Pancreas (tissue), 10 donors: ENCODE measurements around the gene EFS. TPM values are rescaled to one million over a fixed set of nuclear protein-coding genes. Genes with fewer than 3 reads are reported as not detected.

Experiments
- ATAC-seq, 4 donors: fragments of 200-7000 bp; cut with Tn5 transposase; one replicate each; pipeline versions ENCODE4 v1.8.0 to v1.9.1; 2020; ENCODE audit warnings: mild to moderate bottlenecking in 4 of 4, moderate library complexity in 4 of 4
- DNase-seq, 6 donors: peaks; one replicate each; pipeline ENCODE4 v3.0.0-alpha.2; 2020
- FAIRE-seq: peaks from 2 replicates; lab custom pipeline; 2012; peaks lifted over from hg19 to GRCh38; lab: Jason Lieb, UNC
- H3K27ac ChIP-seq, 4 donors: fragments of 200-600 bp; sonication (generic); 1 replicate in 3 of 4; 2 replicates in 1 of 4; pipeline versions ENCODE4 v1.5.0 to v1.8.0; 2020
- H3K27me3 ChIP-seq, 4 donors: fragments of 200-600 bp; one replicate each; pipeline ENCODE4 v1.8.0; 2021
- H3K36me3 ChIP-seq, 3 donors: fragments of 200-600 bp; sonication (generic) in 1 of 3; one replicate each; pipeline versions ENCODE4 v1.5.0 to v1.8.0; 2020 to 2021
- H3K4me1 ChIP-seq, 3 donors: fragments of 200-600 bp; one replicate each; pipeline ENCODE4 v1.8.0; 2021
- H3K4me3 ChIP-seq, 4 donors: fragments of 200-600 bp; sonication (generic) in 2 of 4; one replicate each; pipeline versions ENCODE4 v1.5.0 to v1.8.0; 2020 to 2021
- H3K9me3 ChIP-seq, 4 donors: fragments of 200-600 bp; one replicate each; pipeline ENCODE4 v1.8.0; 2021
- WGBS, 2 donors: extraction: QIAGEN DNeasy Blood & Tissue Kit; methylation state at CpG; one replicate each; pipeline ENCODE4 v1.1.7; 2013; 5-methylcytosine and 5-hydroxymethylcytosine counted together
- intact Hi-C, 3 donors: fragments of 100-400 bp; cut with DNase I; formaldehyde crosslinking; loops; one replicate each; pipeline versions ENCODE4 v1.11.1 to v1.14.2; 2022
- polyA plus RNA-seq, 2 donors: library from polyadenylated mRNA; stranded (reverse); fragments of 200-250 nt; gene quantifications; one replicate each; pipeline ENCODE4 v1.2.3, GENCODE V29; 2013
- total RNA-seq, 6 donors: library from RNA; stranded (reverse); fragmentation: NEBNext Ultra II Directional in 4 of 6; extraction: Animal tissue kit (Norgen Biotek cat#: 25700) in 4 of 6; gene quantifications; one replicate each; pipeline versions ENCODE4 v1.2.1 to v1.2.4, GENCODE V29; 2021 to 2023
- TF ChIP-seq, protein P1 (sequence below), 4 donors: fragments of 200-600 bp; sonication (generic) in 3 of 4; IDR thresholded peaks; one replicate each; pipeline versions ENCODE4 v1.5.0 to v1.8.0; 2021; ENCODE audit warnings: antibody characterized with exemption in 4 of 4
- donor health status: healthy with polysubstance abuse.
- donor health status: DM: no; HTN: no; CAD: no; lungs with moderate emphysema.
- donor health status: DM: no; HTN: no; CAD: no.
- donor health status: control.
- donor health status: control.
- donor health status: Bipolar disorder and iron deficiency.
- donor health status: DM: yes; HTN: yes; CAD: no.
- donor health status: DM: no; HTN: no; CAD: no.
- donor health status: DM: no; HTN: no; CAD: no.
- donor health status: DM: yes; HTN: yes; CAD: no.

Gene EFS
- total and polyA plus RNA-seq, 8 donors = 0.23 to 3.0 (median 1.0) TPM

DNA sequence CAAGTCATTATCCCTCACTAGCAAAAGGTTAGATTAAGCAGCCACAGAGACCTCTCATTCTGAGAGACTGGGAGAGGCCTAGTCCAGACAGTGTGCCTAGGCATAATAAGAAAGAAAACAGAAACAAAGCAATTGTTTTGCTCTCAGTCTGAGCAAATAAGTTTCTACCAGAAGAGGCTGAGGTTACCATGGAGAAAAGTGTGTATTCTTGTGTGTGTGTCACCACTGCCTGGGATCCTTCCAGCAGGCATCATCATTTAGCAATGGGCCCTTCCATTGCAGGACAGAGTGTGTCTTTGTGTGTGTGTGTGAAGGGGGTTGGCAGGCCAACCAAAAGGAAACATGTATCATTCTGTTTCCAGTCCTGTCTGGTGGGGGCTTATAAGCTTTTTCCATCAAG is 3.7 kb downstream of the EFS start:
- FAIRE-seq (no peak), ATAC-seq (peak in 1 of 4 donors; percentile 11), DNase-seq (no peak)
- Histone ChIP-seq H3K9me3 (no peaks in the 10 kb centered on the region), H3K4me1 (no peaks in the 10 kb centered on the region), H3K36me3 (no peaks in the 10 kb centered on the region), H3K27ac (no peak overlapping the region), H3K4me3 (no peak overlapping the region), H3K27me3 (peaks cover 0 to 9% (median 0%) of the 10 kb centered on the region in 4 donors)
- TF ChIP-seq, protein P1, sequence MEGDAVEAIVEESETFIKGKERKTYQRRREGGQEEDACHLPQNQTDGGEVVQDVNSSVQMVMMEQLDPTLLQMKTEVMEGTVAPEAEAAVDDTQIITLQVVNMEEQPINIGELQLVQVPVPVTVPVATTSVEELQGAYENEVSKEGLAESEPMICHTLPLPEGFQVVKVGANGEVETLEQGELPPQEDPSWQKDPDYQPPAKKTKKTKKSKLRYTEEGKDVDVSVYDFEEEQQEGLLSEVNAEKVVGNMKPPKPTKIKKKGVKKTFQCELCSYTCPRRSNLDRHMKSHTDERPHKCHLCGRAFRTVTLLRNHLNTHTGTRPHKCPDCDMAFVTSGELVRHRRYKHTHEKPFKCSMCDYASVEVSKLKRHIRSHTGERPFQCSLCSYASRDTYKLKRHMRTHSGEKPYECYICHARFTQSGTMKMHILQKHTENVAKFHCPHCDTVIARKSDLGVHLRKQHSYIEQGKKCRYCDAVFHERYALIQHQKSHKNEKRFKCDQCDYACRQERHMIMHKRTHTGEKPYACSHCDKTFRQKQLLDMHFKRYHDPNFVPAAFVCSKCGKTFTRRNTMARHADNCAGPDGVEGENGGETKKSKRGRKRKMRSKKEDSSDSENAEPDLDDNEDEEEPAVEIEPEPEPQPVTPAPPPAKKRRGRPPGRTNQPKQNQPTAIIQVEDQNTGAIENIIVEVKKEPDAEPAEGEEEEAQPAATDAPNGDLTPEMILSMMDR (IDR thresholded peaks at IDR 0.05) = no peak
- intact Hi-C loops = no loop called here

DNA sequence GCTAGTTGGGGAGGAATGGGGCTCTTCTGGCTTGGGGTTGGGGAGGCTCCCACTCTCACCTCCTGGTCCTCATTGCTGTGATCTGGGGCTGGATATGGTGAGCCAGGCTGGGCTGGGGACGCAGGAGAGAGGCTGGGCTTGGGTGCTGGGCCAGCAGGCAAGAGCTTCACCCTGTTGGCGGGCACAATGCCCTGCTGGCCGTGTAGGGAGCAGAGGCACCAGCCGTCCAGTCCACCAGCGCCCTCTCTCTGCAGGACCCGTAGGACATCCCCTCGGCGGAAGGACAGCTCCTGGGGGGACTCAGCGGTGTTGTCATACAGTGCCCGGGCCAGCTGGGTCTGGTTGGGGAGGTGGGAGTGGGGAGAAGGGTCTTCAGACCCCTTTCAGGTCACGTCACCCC is 4.5 kb downstream of the EFS start:
- no peaks in the 10 kb centered on the region for H3K4me1 ChIP-seq
- no peaks in the 10 kb centered on the region for H3K9me3 ChIP-seq
- TF ChIP-seq, protein P1 (IDR thresholded peaks at IDR 0.05) = no peak
- H3K27me3 ChIP-seq = peaks cover 0 to 6% (median 0%) of the 10 kb centered on the region in 4 donors
- WGBS, 2 donors = 62 to 77% methylated on average over 10 to 11 of the region's 11 CpGs
- peak in 1 of 6 donors; percentile 57 for DNase-seq
- intact Hi-C loops = no loop called here
- H3K36me3 ChIP-seq = no peaks in the 10 kb centered on the region
- H3K27ac ChIP-seq = no peak overlapping the region
- no peak for ATAC-seq
- no peak for FAIRE-seq
- no peak overlapping the region for H3K4me3 ChIP-seq

DNA sequence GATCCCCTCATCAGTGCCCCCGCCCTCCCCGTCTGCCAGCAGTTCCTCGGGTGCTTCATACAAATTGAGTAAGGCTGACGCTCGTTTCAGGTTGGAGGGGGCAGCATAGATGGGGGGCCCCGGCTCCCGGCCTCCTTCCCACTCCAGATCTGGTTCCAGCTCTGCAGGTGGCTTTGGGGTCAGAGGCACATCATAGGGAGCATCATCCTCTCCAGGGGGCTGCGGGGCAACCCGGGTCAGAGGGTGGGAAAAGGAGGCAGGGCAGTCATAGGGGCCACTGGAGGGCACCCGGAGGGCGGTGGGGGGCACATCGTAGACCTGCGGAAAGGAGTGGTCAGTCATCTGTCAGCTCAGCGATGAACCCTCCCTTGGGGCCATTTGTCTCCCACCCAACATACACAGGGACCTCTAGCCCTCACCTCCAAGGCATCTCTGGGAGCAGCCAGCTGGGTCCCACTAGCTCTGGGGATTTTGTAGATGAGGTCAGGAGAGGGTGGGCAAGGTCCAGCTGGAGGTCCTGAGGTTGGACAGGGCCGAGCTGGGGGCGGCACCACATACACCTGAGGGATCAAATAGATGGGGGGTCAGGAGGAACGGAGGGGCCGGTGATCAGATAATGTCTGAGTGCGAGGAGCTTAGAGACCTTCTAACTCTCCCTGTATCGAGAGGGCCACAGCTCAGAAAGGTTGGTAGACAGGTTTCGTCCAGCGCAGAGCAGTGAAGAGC is 5.1 kb downstream of the EFS start:
- TF ChIP-seq, protein P1 (IDR thresholded peaks at IDR 0.05) = no peak
- WGBS, 2 donors = 80 to 90% methylated on average over 22 of the region's 22 CpGs
- no peak for ATAC-seq
- peaks cover 0 to 2% (median 0%) of the 10 kb centered on the region in 4 donors for H3K27me3 ChIP-seq
- H3K9me3 ChIP-seq = no peaks in the 10 kb centered on the region
- no peak for DNase-seq
- no peaks in the 10 kb centered on the region for H3K4me1 ChIP-seq
- no peak overlapping the region for H3K4me3 ChIP-seq
- no peaks in the 10 kb centered on the region for H3K36me3 ChIP-seq
- FAIRE-seq = no peak
- no peak overlapping the region for H3K27ac ChIP-seq
- intact Hi-C loops = no loop called here

DNA sequence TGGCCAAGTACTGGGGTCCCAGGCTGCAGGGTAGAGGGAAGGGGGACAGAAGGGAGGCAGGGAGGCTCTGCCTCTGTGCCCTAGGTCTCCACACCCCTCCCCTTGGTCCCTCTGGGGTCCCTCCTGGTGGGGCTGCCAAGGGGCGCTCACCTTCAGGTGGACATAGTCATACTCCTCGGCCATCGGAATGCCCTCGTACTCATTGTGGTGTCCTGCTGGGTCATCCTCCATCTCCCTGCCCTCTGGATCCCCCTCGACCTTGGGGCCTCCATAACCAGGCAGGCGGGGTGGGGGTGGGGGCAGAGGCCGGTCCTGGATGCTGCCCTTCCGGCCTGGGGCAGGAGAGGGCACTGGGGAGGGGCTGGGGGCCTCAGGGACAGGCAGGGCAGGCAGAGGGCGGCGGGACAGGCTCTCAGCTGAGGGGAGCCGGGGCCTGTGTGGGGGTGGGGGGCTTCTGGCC is 5.8 kb downstream of the EFS start:
- ATAC-seq = no peak
- Histone ChIP-seq H3K9me3 (no peaks in the 10 kb centered on the region), H3K27me3 (no peaks in the 10 kb centered on the region), H3K36me3 (no peaks in the 10 kb centered on the region), H3K27ac (no peak overlapping the region), H3K4me3 (no peak overlapping the region), H3K4me1 (no peaks in the 10 kb centered on the region)
- FAIRE-seq = no peak
- 74 to 83% methylated on average over 10 to 11 of the region's 11 CpGs for WGBS, 2 donors
- TF ChIP-seq, protein P1 (IDR thresholded peaks at IDR 0.05) = no peak
- intact Hi-C loops = no loop called here
- DNase-seq = peak in 1 of 6 donors; percentile 65

DNA sequence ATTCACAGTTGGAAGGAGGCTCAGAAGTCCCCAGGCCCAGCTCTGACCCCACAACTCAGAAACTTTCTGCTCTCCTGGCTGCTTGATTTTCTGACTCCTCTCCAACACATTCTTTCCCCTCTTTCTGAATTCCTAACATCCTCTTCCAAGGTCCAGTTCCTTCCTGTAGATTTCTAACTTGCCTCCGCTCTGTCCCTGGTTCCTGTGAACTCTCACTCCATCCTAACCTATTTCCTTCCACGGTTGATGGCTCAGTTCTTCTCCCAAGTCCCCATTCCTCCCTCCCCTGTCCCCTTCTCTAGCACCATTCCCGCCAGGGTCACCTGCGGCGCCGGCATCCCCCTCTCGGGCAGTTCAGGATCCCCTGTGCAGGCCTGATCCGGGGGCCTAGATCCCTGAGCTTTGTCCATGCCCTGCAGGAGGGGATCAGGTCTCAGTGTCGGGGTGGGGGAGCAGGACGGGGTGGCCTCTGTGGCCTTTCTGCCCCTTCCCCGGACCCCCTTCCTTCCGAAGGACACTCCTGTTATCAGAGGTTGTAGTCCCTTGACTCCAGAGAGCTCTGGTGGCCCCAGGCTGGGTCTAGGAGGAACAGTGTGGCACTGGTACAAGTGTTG is 6.3 kb downstream of the EFS start:
- DNase-seq (peak in 1 of 6 donors; percentile 47), FAIRE-seq (no peak), ATAC-seq (no peak)
- intact Hi-C loops = no loop called here
- no peak overlapping the region for H3K27ac ChIP-seq
- H3K36me3 ChIP-seq = no peaks in the 10 kb centered on the region
- 82 to 85% methylated on average over 12 of the region's 12 CpGs for WGBS, 2 donors
- H3K4me3 ChIP-seq = no peak overlapping the region
- no peaks in the 10 kb centered on the region for H3K9me3 ChIP-seq
- no peaks in the 10 kb centered on the region for H3K27me3 ChIP-seq
- no peaks in the 10 kb centered on the region for H3K4me1 ChIP-seq
- TF ChIP-seq, protein P1 (IDR thresholded peaks at IDR 0.05) = no peak
